HG03060 (cell line): ENCODE data around the gene DTNB.
"Not testable (repeated sequence)": the region's sequence is repeated elsewhere in the genome, so short reads cannot be mapped to it uniquely, and the experiment has no call there.

Experiments used
- ATAC-seq: cut with Tn5 transposase; IDR thresholded peaks from one replicate; pipeline ENCODE4 v1.9.1; 2021; ENCODE audit warnings: low read depth, moderate number of reproducible peaks; ENCODE audit not compliant: unreplicated experiment

Gene DTNB

DNA sequence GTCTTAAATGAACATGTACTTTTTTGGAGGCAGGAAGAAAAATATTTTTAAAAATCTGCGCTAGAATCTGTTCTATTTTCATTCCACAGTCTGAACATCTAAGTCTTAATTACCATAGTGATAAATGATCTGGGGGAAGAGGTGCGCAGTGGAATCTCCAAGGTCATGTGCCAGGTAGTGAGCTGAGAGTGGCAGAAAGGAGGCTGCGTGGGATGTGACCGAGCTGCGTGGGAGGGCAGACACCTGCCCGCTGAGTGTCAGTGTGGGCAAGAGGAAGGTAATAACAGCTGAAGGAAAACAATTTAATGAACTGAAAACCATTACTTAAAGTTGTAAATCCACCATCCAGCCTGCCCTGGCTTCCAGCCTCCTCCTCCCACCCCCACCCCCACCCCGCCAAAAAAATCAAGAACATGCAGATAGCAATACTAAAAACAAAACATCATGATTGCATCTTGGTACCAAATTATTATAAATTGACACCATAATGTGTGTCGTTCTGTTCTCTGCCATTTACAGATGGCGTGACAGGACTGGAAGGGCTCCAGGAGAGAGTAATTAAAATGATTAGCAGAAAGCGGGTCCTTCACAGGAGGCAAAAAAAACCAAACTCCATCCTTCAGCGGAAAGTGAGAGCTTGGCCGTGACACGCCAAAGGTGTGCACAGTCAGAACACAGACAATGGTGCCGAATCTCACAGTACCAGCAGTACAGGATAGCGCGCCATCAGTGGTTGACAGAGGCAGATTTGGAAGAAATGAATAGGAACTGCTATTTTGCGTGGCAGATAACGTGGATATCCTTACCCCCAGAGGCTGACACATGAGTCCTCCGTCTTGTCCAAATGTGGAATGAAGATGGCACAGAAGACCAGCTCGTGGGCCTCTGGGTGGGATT is 11.4 kb upstream of the DTNB start:
- ATAC-seq, result no peak

DNA sequence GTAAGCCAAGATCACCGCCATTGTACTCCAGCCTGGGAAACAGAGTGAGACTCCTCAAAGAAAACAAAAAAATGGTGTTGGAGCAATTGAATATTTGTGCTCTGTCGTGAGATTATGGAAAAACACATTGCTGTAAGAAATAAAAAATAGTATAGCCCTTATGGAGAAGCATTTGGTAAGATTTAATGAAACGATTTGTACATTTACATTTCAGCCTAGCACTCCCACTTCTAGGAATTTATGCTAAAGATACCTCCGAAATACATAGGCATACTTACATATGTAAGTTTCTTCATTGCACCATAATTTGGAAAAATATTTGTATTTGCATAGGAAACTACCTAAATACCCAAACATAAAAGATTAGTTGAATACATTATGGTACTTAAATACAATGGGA is 8.7 kb upstream of the DTNB start:
- ATAC-seq, result no peak

DNA sequence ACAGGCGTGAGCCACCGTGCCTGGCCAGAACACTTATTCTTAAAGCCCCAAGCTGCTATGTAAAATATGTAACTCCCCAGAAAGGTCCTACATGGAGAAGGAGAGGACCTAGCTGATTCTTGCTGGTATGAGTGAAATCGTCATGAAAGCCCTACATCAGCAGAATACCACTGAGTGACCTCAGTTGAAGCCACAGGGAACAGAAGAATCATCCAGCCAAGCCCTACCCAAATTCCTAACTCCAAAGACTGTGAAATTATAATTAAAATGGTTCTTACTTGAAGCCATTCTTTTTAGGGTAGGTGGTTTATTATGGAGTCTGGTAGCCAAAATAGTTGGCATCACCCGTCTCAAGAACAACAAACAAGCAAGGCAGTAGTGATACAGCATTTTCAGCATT is 4.5 kb upstream of the DTNB start:
- ATAC-seq, result no peak

DNA sequence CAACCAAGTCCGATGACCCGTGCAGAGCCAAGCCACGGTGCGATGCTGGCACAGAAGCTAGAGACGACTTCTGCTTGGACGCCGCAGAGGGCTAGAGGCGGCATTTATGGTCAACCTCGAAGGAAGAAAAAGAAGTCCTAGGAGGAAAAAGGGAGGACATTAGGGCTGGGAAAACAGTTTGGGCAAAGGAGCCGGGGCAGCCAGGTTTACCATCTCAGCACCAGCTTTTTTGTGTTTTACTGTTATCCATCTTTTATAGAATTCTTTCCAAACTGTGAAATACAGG is 643 bp upstream of the DTNB start:
- no peak for ATAC-seq

GRCh38 chr2:25672494-25673299 is 680 bp downstream of the DTNB start:
- no peak for ATAC-seq

- ATAC-seq, result no peak
Observed at GRCh38 chr2:25671622-25672021, 1.8 kb downstream of the DTNB start.

DNA sequence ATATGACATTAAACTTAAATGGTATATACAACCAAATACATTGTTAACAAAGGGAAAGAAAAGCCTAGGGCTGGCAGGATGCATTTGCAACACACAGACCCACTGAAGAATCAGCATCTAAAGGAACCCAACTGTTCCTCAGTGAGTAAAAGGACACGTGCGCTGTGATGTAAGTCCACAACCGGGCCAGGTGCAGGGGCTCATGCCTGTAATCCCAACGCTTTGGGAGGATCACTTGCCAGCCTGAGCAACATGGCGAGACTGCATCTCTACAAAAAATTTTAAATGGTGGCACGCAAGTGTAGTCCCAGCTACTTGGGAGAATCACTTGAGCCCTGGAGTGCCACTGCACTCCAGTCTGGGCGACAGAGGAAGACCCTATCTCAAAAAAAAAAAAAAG is 3.9 kb downstream of the DTNB start:
- no peak for ATAC-seq

DNA sequence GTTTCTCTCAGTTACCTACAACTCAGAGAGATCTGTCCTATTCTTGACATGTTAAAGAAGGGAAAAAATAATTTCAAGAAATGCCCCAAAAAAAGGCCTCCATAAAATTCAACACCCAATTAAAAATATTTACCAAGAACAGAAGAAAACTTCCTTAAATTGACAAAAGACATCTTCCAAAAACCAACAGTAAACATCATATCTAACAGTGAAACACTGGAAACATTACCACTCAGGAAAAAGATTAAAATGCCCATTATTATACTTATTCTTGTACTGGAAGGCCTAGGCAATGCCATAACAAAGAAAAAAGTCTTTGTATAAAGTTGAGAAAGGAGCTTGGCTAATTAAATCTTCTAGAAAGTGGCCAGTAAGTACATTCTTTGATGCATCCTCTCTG is 7.2 kb downstream of the DTNB start:
- ATAC-seq, result no peak

- ATAC-seq, result not testable (repeated sequence)
Observed at GRCh38 chr2:25665429-25665828, 7.9 kb downstream of the DTNB start.

GRCh38 chr2:25664965-25665307 is 8.4 kb downstream of the DTNB start:
- no peak for ATAC-seq

GRCh38 chr2:25664183-25664964 is 9.0 kb downstream of the DTNB start:
- no peak for ATAC-seq

DNA sequence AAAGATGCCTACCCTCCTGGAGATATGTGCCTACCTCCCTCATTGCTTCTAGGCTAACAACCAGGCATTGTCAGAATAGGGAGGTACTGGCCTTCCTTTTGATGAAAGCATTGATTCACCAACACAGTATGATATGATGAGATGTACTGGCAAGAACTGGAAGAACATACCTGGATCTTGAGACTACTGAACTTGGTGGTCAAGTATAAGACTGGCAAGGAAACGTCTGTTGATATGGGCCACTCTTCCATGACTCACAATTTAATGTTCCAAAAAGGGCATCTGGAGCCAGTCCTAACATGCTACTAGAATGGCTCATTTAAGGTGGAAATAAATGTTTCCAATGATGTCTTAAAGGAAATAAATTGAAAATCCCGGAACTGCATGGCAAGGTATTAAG is 18.1 kb downstream of the DTNB start:
- ATAC-seq, result no peak

DNA sequence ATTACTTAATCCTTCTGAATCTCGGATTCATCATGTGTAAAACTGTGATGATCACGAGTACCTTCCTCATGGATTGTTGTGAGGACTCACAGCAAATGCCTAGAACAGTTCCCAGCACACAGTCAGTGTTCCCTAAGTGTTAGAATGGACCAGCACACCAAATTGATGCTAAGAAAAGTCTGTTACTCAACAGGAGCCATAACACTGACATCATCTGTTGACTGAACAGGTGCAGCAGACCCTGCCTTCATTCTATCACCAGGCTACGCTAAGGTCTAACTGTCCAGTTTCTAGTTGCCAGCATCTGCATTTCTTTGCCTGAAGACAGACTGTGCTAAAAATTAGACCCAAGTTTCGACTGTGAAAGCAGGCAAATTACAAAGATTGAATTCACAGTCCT is 18.6 kb downstream of the DTNB start:
- ATAC-seq, result no peak

GRCh38 chr2:25651782-25652455 is 21.5 kb downstream of the DTNB start:
- ATAC-seq, result no peak

DNA sequence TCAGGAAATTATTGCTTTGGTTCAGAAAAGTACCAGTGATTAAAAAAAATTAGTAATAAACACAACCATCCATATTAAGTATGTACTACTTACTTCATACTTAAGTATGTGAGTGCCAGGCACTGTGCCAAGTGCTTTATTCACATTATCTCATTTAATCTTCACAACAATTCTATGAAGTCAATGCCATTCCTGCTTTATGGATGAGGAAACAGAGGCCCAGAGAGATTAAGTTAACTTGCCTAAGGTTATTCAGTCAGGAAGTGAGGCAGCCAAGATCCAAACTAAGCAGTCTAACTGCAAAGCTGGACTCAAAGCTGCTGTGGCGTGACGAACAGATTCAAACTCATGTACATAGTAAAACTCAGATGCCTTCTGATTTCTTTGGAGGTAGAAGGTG is 22.3 kb downstream of the DTNB start:
- no peak for ATAC-seq

GRCh38 chr2:25650256-25650655 is 23.1 kb downstream of the DTNB start:
- no peak for ATAC-seq

DNA sequence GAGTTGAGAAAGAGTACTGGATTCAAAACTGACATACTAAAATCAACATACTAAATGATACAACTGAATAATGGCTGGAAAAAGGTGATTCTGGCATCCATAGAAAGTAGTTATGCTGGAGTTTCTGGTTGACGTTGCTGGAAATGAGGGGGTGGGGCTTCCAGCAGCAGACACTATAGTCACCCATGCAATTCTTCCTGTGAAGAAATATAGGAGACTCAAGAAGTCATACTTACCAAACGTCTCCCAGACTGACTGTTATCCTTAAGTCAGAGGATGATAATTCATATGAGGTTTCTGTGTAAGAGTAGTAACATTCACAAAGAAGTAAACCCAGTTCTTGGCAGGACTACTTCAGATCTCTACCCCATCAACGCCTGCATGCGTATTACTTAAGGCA is 23.6 kb downstream of the DTNB start:
- no peak for ATAC-seq

- ATAC-seq, result no peak
Observed at GRCh38 chr2:25642298-25642697, 31.1 kb downstream of the DTNB start.

DNA sequence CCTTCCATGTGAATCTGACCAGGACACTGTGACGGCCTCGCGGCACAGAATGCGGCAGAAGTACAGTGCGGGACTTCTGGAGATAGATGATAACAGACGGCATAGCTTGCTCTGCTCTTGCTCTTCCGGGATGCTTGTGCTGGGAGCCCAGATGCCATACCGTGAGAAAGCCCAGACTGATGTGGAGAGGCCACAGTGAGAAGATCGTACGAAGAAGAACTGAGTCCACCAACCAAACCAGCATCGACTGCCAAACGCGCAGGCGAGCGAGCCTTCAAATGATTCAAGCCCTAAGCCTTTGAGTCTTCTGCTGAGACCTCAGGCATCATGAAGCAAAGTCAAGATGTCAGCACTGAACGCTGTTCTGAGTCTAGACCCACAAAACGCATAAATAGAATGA is 33.7 kb downstream of the DTNB start:
- ATAC-seq, result no peak

- ATAC-seq, result no peak
Observed at GRCh38 chr2:25639131-25639530, 34.2 kb downstream of the DTNB start.

- ATAC-seq, result no peak
Observed at GRCh38 chr2:25635797-25636196, 37.6 kb downstream of the DTNB start.
